Lung (tissue), 12 donors: ENCODE data around the gene ALDH1A3. TPM values are rescaled to one million over a fixed set of nuclear protein-coding genes. Genes with fewer than 3 reads are reported as not detected.

Experiments
- ATAC-seq: fragments of 200-7000 bp; cut with Tn5 transposase; one replicate; pipeline ENCODE4 v1.9.1; 2020; ENCODE audit warnings: moderate number of reproducible peaks; ENCODE audit not compliant: insufficient read depth, low FRiP score
- DNase-seq, 3 donors: peaks; one replicate each; pipeline ENCODE4 v3.0.0-alpha.2; 2013 to 2017
- H3K27ac ChIP-seq, 2 donors: one replicate each; pipeline ENCODE4 v1.5.1; 2013; ENCODE audit warnings: mild to moderate bottlenecking in 2 of 2, moderate library complexity in 2 of 2, control low read depth in 1 of 2, inconsistent platforms in 1 of 2, low read depth in 1 of 2, low read length in 1 of 2
- H3K27me3 ChIP-seq, 3 donors: one replicate each; pipeline ENCODE4 v1.5.1; 2013; ENCODE audit warnings: low read length in 2 of 3; ENCODE audit not compliant: control insufficient read depth in 3 of 3, insufficient read depth in 3 of 3
- H3K36me3 ChIP-seq, 4 donors: one replicate each; pipeline ENCODE4 v1.5.1; 2013; ENCODE audit warnings: low read length in 4 of 4, mild to moderate bottlenecking in 1 of 4, moderate library complexity in 1 of 4; ENCODE audit not compliant: control insufficient read depth in 4 of 4, insufficient read depth in 4 of 4
- H3K4me1 ChIP-seq, 5 donors: one replicate each; pipeline ENCODE4 v1.5.1; 2013; ENCODE audit warnings: low read length in 5 of 5, mild to moderate bottlenecking in 2 of 5, moderate library complexity in 1 of 5; ENCODE audit not compliant: control insufficient read depth in 5 of 5, insufficient read depth in 5 of 5
- H3K4me3 ChIP-seq: one replicate; pipeline ENCODE4 v1.5.1; 2013; ENCODE audit warnings: mild to moderate bottlenecking, control low read depth, moderate library complexity
- H3K9ac ChIP-seq, 2 donors: one replicate each; pipeline ENCODE4 v1.5.1; 2013; ENCODE audit warnings: low read length in 2 of 2, control low read depth in 1 of 2; ENCODE audit not compliant: insufficient read depth in 1 of 2
- H3K9me3 ChIP-seq, 4 donors: one replicate each; pipeline ENCODE4 v1.5.1; 2013; ENCODE audit warnings: low read length in 3 of 4, mild to moderate bottlenecking in 1 of 4, moderate library complexity in 1 of 4; ENCODE audit not compliant: control insufficient read depth in 4 of 4, insufficient read depth in 3 of 4
- WGBS, 2 donors: extraction: QIAGEN DNeasy Blood & Tissue Kit; methylation state at CpG; one replicate each; pipeline ENCODE4 v1.1.7; 2013; 5-methylcytosine and 5-hydroxymethylcytosine counted together
- polyA plus RNA-seq, 2 donors: library from polyadenylated mRNA; stranded (reverse); fragments of 200-250 nt; gene quantifications; one replicate each; pipeline ENCODE4 v1.2.1, GENCODE V29; 2013
- total RNA-seq, 2 donors: library from RNA; depleted of rRNA in 1 of 2; stranded (reverse); fragments of >200 nt in 1 of 2; gene quantifications; one replicate each; pipeline ENCODE4 v1.2.1, GENCODE V29; 2014 to 2021
- TF ChIP-seq, protein P1 (sequence below): IDR thresholded peaks from 2 replicates; pipeline ENCODE4 v1.5.1; 2012; ENCODE audit warnings: mild to moderate bottlenecking; ENCODE audit errors: control extremely low read depth, extremely low read depth
- donor health status: control.
- donor health status: control.
- donor health status: Bipolar disorder and iron deficiency.
- donor health status: healthy.
- donor health status: DM: yes; HTN: yes; CAD: no.

ALDH1A3 gene
- total and polyA plus RNA-seq, 4 donors, result 3.0 to 18.7 (median 14.8) TPM

DNA sequence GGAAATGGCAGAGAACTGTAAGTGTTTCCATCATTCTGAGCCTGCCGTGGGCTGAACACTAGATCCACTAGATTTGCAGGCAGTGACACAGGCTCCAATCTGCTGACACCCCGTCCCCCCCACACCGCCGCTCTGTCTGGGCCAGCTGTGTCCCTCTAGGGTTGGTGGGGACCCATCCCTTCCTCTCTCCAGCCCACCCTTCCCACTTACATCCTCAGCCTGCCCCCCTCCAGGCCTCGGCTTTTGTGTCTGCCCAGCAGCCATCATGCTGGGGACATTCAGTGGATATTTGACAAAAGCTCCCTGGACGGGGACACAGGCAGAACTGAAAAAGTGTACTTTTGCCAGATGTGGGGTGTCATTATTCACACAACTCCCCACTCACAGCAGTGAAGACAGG, 28.8 kb downstream of the ALDH1A3 start:
- Histone ChIP-seq H3K27me3 (no peaks in the 10 kb centered on the region), H3K9ac (no peak overlapping the region), H3K9me3 (peaks cover 0 to 1% (median 0%) of the 10 kb centered on the region in 4 donors), H3K27ac (no peak overlapping the region), H3K4me1 (peaks cover 0 to 8% (median 0%) of the 10 kb centered on the region in 5 donors), H3K36me3 (no peaks in the 10 kb centered on the region), H3K4me3 (no peak overlapping the region)
- TF ChIP-seq, protein P1, sequence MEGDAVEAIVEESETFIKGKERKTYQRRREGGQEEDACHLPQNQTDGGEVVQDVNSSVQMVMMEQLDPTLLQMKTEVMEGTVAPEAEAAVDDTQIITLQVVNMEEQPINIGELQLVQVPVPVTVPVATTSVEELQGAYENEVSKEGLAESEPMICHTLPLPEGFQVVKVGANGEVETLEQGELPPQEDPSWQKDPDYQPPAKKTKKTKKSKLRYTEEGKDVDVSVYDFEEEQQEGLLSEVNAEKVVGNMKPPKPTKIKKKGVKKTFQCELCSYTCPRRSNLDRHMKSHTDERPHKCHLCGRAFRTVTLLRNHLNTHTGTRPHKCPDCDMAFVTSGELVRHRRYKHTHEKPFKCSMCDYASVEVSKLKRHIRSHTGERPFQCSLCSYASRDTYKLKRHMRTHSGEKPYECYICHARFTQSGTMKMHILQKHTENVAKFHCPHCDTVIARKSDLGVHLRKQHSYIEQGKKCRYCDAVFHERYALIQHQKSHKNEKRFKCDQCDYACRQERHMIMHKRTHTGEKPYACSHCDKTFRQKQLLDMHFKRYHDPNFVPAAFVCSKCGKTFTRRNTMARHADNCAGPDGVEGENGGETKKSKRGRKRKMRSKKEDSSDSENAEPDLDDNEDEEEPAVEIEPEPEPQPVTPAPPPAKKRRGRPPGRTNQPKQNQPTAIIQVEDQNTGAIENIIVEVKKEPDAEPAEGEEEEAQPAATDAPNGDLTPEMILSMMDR, result no peak
- ATAC-seq (no peak), DNase-seq (no peak)
- WGBS, 2 donors, result 73 to 93% methylated on average over 6 of the region's 6 CpGs

GRCh38 chr15:100909565-100909964, 29.9 kb downstream of the ALDH1A3 start:
- ATAC-seq, result no peak
- WGBS, 2 donors, result 77 to 79% methylated on average over 4 of the region's 4 CpGs
- TF ChIP-seq, protein P1, result no peak

GRCh38 chr15:100909989-100910955, 30.6 kb downstream of the ALDH1A3 start:
- Histone ChIP-seq H3K36me3 (no peaks in the 10 kb centered on the region), H3K4me1 (peaks cover 0 to 22% (median 0%) of the 10 kb centered on the region in 5 donors), H3K27ac (no peak overlapping the region), H3K27me3 (no peaks in the 10 kb centered on the region), H3K9me3 (peaks cover 0 to 1% (median 0%) of the 10 kb centered on the region in 4 donors), H3K4me3 (no peak overlapping the region), H3K9ac (no peak overlapping the region)
- TF ChIP-seq, protein P1, result no peak
- ATAC-seq (no peak), DNase-seq (peak in 1 of 3 donors; percentile 22)
- 75 to 84% methylated on average over 12 of the region's 12 CpGs for WGBS, 2 donors

More at GRCh38 chr15:100909565-100909964, 29.9 kb downstream of the ALDH1A3 start:
- Histone ChIP-seq H3K9ac (no peak overlapping the region), H3K27ac (no peak overlapping the region), H3K27me3 (no peaks in the 10 kb centered on the region), H3K9me3 (peaks cover 0 to 1% (median 0%) of the 10 kb centered on the region in 4 donors), H3K36me3 (no peaks in the 10 kb centered on the region), H3K4me1 (peaks cover 0 to 16% (median 0%) of the 10 kb centered on the region in 5 donors), H3K4me3 (no peak overlapping the region)
- peak in 2 of 3 donors; percentile 30 to 63 for DNase-seq
